IPS-15b (cell line): ENCODE measurements around the gene COL28A1.

Experiments used
- H3K27me3 ChIP-seq: one replicate; pipeline ENCODE4 v1.6.1; 2013; ENCODE audit warnings: low read length; ENCODE audit not compliant: control insufficient read depth, insufficient read depth
- H3K36me3 ChIP-seq: one replicate; pipeline ENCODE4 v1.6.1; 2013; ENCODE audit warnings: low read length; ENCODE audit not compliant: control insufficient read depth, insufficient read depth
- H3K4me1 ChIP-seq: one replicate; pipeline ENCODE4 v1.6.1; 2013; ENCODE audit warnings: mild to moderate bottlenecking, low read length; ENCODE audit not compliant: control insufficient read depth, insufficient read depth
- H3K4me3 ChIP-seq: one replicate; pipeline ENCODE4 v1.5.1; 2013; ENCODE audit warnings: low read depth, low read length
- H3K9ac ChIP-seq: one replicate; pipeline ENCODE4 v1.6.1; 2013; ENCODE audit warnings: low read depth, mild to moderate bottlenecking, low read length
- H3K9me3 ChIP-seq: one replicate; pipeline ENCODE4 v1.6.1; 2013; ENCODE audit warnings: mild to moderate bottlenecking, low read length; ENCODE audit not compliant: control insufficient read depth, insufficient read depth

Gene COL28A1

GRCh38 chr7:7425321-7425720 is 110.4 kb downstream of the COL28A1 start:
- Histone ChIP-seq H3K4me1 (peaks cover 2% of the 10 kb centered on the region), H3K9me3 (no peaks in the 10 kb centered on the region), H3K9ac (no peak overlapping the region), H3K36me3 (no peaks in the 10 kb centered on the region), H3K4me3 (no peak overlapping the region), H3K27me3 (no peaks in the 10 kb centered on the region)

- Histone ChIP-seq H3K36me3 (no peaks in the 10 kb centered on the region), H3K4me3 (no peak overlapping the region), H3K9me3 (no peaks in the 10 kb centered on the region), H3K27me3 (no peaks in the 10 kb centered on the region), H3K9ac (no peak overlapping the region), H3K4me1 (peaks cover 2% of the 10 kb centered on the region)
Observed at GRCh38 chr7:7424151-7424873, 111.4 kb downstream of the COL28A1 start.

DNA sequence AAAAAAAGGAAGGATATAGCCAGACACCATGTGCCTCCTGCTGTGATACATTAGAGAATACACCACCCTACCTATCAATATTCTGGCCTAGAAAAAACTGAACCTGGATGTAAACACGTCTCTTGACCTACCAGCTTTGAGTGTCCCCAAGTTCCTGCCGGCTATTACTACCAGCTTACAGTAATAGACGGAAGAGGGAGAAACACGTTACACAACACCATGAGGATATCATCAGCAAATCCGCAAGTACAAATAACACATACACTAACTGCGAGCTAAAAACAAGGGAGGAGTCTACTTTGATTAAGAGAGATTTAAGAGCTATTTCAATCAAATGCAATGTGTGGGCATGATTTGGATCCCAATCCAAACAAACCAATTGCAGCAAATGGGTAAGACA is 113.0 kb downstream of the COL28A1 start:
- no peaks in the 10 kb centered on the region for H3K9me3 ChIP-seq
- no peaks in the 10 kb centered on the region for H3K36me3 ChIP-seq
- H3K4me3 ChIP-seq: no peak overlapping the region
- peaks cover 2% of the 10 kb centered on the region for H3K4me1 ChIP-seq
- no peak overlapping the region for H3K9ac ChIP-seq
- no peaks in the 10 kb centered on the region for H3K27me3 ChIP-seq

- Histone ChIP-seq H3K9me3 (no peaks in the 10 kb centered on the region), H3K4me1 (peaks cover 2% of the 10 kb centered on the region), H3K27me3 (no peaks in the 10 kb centered on the region), H3K4me3 (no peak overlapping the region), H3K36me3 (no peaks in the 10 kb centered on the region), H3K9ac (no peak overlapping the region)
Observed at GRCh38 chr7:7421826-7422225, 113.8 kb downstream of the COL28A1 start.

- no peaks in the 10 kb centered on the region for H3K27me3 ChIP-seq
- H3K4me1 ChIP-seq: no peaks in the 10 kb centered on the region
- H3K9me3 ChIP-seq: no peaks in the 10 kb centered on the region
- H3K36me3 ChIP-seq: no peaks in the 10 kb centered on the region
- H3K9ac ChIP-seq: no peak overlapping the region
- no peak overlapping the region for H3K4me3 ChIP-seq
Observed at GRCh38 chr7:7418997-7419396, 116.7 kb downstream of the COL28A1 start.

DNA sequence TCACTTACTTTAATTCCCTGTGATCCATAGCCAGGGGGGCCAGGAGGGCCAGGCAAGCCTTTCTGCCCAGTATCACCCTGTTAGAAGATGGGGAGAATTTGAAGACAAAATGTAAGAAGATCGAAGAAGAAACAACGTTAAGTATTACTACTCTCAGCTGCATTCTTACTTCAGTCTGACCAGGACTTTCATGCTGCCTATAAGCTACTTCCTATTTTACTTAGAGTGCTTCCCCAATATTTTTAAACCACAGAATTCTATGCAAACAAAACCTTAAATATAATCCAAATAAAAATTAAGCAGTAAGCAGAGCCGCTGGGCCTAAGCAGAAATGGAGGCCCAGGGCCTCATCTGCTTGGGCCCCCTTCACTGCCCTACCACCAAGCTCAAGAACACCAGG is 117.8 kb downstream of the COL28A1 start:
- H3K4me1 ChIP-seq: no peaks in the 10 kb centered on the region
- H3K9me3 ChIP-seq: no peaks in the 10 kb centered on the region
- H3K4me3 ChIP-seq: no peak overlapping the region
- H3K36me3 ChIP-seq: no peaks in the 10 kb centered on the region
- no peak overlapping the region for H3K9ac ChIP-seq
- H3K27me3 ChIP-seq: no peaks in the 10 kb centered on the region

GRCh38 chr7:7417414-7417813 is 118.3 kb downstream of the COL28A1 start:
- Histone ChIP-seq H3K27me3 (no peaks in the 10 kb centered on the region), H3K4me3 (no peak overlapping the region), H3K36me3 (no peaks in the 10 kb centered on the region), H3K4me1 (no peaks in the 10 kb centered on the region), H3K9ac (no peak overlapping the region), H3K9me3 (no peaks in the 10 kb centered on the region)

DNA sequence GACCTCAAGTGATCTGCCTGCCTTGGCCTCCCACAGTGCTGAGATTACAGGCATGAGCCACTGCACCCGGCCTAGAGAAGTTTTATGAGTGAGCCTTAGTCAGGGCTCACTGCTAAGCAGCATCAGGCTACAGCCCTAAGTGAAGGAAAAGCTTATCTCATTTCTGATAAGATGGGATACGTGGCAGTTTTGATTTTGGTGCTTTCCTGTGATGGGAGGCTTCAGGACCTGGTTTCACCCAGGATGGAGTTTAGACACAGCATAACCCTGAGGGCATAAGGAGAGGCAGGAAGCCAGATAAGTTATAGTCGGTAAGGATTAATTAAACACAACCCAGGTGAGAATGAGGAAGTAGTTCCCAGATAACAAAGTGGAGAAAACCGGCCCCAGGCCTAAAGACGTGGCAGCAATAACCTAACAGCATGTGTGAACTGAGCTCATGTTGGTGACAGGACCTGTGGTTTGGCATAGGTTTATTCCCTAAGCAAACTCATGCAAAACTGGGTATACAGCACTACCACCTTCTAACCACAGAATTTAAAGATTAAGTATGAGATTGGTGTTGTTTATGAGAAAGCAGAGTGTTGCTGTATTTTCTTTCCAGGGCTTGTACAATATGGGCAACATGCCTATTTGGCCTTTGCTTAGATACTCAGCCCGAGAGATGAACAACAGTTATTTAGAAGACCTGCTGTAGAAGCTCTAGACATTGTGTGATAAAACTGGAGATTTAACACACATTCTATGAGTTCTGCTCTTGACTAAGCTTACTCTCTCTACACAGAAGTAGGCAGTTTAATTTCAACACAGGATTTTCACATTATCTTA is 119.4 kb downstream of the COL28A1 start:
- no peak overlapping the region for H3K4me3 ChIP-seq
- H3K36me3 ChIP-seq: no peaks in the 10 kb centered on the region
- no peaks in the 10 kb centered on the region for H3K4me1 ChIP-seq
- H3K9ac ChIP-seq: no peak overlapping the region
- H3K9me3 ChIP-seq: no peaks in the 10 kb centered on the region
- H3K27me3 ChIP-seq: no peaks in the 10 kb centered on the region

DNA sequence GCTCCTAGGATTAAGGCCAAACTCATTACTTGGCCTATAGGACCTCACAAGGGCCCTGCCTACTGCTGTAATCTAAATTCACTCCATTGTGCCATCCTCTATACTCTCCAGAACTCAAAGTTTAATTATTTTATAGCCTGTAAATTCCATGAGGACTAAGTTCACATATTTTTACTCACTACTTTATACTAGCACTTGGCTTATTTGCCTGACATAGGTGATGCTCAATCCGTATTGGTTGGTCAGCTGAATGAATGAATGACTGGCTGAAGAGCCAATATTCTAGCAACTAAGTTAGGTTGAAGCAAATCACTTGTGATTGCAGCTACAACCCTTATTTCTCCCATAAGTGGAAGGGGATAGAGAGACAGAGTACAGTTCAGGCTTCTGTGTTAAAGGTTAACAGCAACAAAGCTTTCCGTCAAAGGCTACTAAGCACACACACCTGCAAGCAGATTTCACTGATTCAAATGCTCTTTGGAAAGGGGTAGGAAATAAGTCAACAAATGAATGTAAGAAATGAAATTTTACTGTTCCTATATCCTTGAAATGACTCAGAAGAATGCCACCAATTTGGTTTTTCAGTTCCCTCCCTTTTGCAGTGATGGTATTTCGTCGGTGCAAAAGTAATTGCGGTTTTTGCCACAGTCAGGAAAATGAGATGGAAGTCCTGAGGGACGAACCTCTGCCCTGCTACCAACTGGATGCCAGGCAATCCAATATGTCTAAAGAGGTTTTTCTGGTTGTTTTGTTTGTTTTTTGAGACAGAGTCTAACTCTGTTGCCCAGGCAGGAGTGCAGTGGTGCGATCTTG is 120.7 kb downstream of the COL28A1 start:
- Histone ChIP-seq H3K36me3 (no peaks in the 10 kb centered on the region), H3K4me3 (no peak overlapping the region), H3K27me3 (no peaks in the 10 kb centered on the region), H3K4me1 (no peaks in the 10 kb centered on the region), H3K9ac (no peak overlapping the region), H3K9me3 (no peaks in the 10 kb centered on the region)

GRCh38 chr7:7408001-7408770 is 127.5 kb downstream of the COL28A1 start:
- Histone ChIP-seq H3K9ac (no peak overlapping the region), H3K27me3 (no peaks in the 10 kb centered on the region), H3K4me1 (no peaks in the 10 kb centered on the region), H3K4me3 (no peak overlapping the region), H3K36me3 (no peaks in the 10 kb centered on the region), H3K9me3 (no peaks in the 10 kb centered on the region)

GRCh38 chr7:7405461-7405860 is 130.2 kb downstream of the COL28A1 start:
- Histone ChIP-seq H3K27me3 (no peaks in the 10 kb centered on the region), H3K9me3 (no peaks in the 10 kb centered on the region), H3K4me3 (no peak overlapping the region), H3K4me1 (no peaks in the 10 kb centered on the region), H3K36me3 (no peaks in the 10 kb centered on the region), H3K9ac (no peak overlapping the region)
